WI38 (cell line): ENCODE data around the gene ZNF343.
"Not testable (repeated sequence)": the region's sequence is repeated elsewhere in the genome, so short reads cannot be mapped to it uniquely, and the experiment has no call there.

Experiments used
- H3K4me3 ChIP-seq: 2 replicates; pipeline ENCODE4 v1.5.1; 2011; ENCODE audit warnings: low read depth, mild to moderate bottlenecking, control low read depth, low read length
- CTCF ChIP-seq: IDR thresholded peaks from 2 replicates; pipeline ENCODE4 v1.5.1; 2012; ENCODE audit warnings: low read depth, mild to moderate bottlenecking, control low read depth, low read length

The ZNF343 gene

GRCh38 chr20:2528671-2529271 is 20.1 kb upstream of the ZNF343 start:
- H3K4me3 ChIP-seq: no peak overlapping the region
- TF ChIP-seq CTCF: no peak

- no peak overlapping the region for H3K4me3 ChIP-seq
- TF ChIP-seq CTCF: no peak
Observed at GRCh38 chr20:2527762-2528161, 19.0 kb upstream of the ZNF343 start.

GRCh38 chr20:2526218-2526583 is 17.5 kb upstream of the ZNF343 start:
- not testable (repeated sequence) for H3K4me3 ChIP-seq

GRCh38 chr20:2524709-2525506 is 16.2 kb upstream of the ZNF343 start:
- no peak for TF ChIP-seq CTCF
- H3K4me3 ChIP-seq: peak overlapping the region; percentile 83

GRCh38 chr20:2523919-2524708 is 15.4 kb upstream of the ZNF343 start:
- peak; percentile 94 for TF ChIP-seq CTCF
- H3K4me3 ChIP-seq: peak overlapping the region; percentile 83

GRCh38 chr20:2522826-2523429 is 14.2 kb upstream of the ZNF343 start:
- H3K4me3 ChIP-seq: not testable (repeated sequence)

GRCh38 chr20:2521369-2522305 is 12.9 kb upstream of the ZNF343 start:
- TF ChIP-seq CTCF: peak; percentile 85
- no peak overlapping the region for H3K4me3 ChIP-seq
